Endothelial cell of umbilical vein (primary cell): ENCODE data around the gene ARHGEF39. TPM values are rescaled to one million over a fixed set of nuclear protein-coding genes. Genes with fewer than 3 reads are reported as not detected.

Experiments used
- BruUV-seq: library from RNA; stranded (reverse); fragments of 400-500 nt; replicated peaks from 2 replicates; lab custom pipeline; 2021; lab: Mats Ljungman, UMichigan
- CTCF ChIA-PET: fragments of 300-600, 350-600 bp; sonication (Branson Sonifier 250); formaldehyde crosslinking; loops from one replicate; lab custom pipeline; 2021; ENCODE audit warnings: antibody characterized with exemption, inconsistent platforms; lab: Charles Lee
- POLR2A ChIA-PET: fragments of 300-600, 350-600 bp; sonication (Branson Sonifier 250); formaldehyde crosslinking; loops from one replicate; lab custom pipeline; 2021; ENCODE audit warnings: antibody characterized with exemption, inconsistent platforms; lab: Charles Lee
- DNase-seq: peaks from one replicate; pipeline ENCODE4 v3.0.0-alpha.2; 2011; ENCODE audit warnings: low read depth, low spot score
- FAIRE-seq: peaks from 2 replicates; lab custom pipeline; 2011; peaks lifted over from hg19 to GRCh38; lab: Jason Lieb, UNC
- H2AFZ ChIP-seq: 2 replicates; pipeline ENCODE4 v1.6.0; 2012; ENCODE audit warnings: low read depth, low read length, control low read depth, inconsistent platforms
- H3K27ac ChIP-seq: 2 replicates; pipeline ENCODE4 v1.5.1; 2011; ENCODE audit warnings: low read depth, mild to moderate bottlenecking, control low read depth, low read length, moderate library complexity; ENCODE audit not compliant: insufficient read depth
- H3K27me3 ChIP-seq, 2 experiments: 2 replicates each; pipeline versions ENCODE4 v1.6.0 to v1.6.1; 2011; ENCODE audit warnings: low read length in 2 of 2, mixed read lengths in 1 of 2; ENCODE audit not compliant: control insufficient read depth in 2 of 2, insufficient read depth in 2 of 2
- H3K36me3 ChIP-seq, 2 experiments: 2 replicates in 1 of 2; 3 replicates in 1 of 2; pipeline ENCODE4 v1.5.1; 2011; ENCODE audit warnings: low read length in 2 of 2, mild to moderate bottlenecking in 1 of 2, moderate library complexity in 1 of 2; ENCODE audit not compliant: control insufficient read depth in 2 of 2, insufficient read depth in 2 of 2; ENCODE audit errors: extremely low read depth in 1 of 2
- H3K4me1 ChIP-seq: 3 replicates; pipeline ENCODE4 v1.5.1; 2011; ENCODE audit warnings: mild to moderate bottlenecking, low read length; ENCODE audit not compliant: control insufficient read depth, insufficient read depth; ENCODE audit errors: extremely low read depth
- H3K4me2 ChIP-seq: 2 replicates; pipeline ENCODE4 v1.6.1; 2011; ENCODE audit warnings: low read length, control low read depth, mixed read lengths; ENCODE audit not compliant: insufficient read depth
- H3K4me3 ChIP-seq, 3 experiments: fragments of 200-600 bp in 1 of 3; sonication (generic), shearing (Covaris generic) in 1 of 3; replicated peaks in 1 of 3; 2 replicates each; pipeline ENCODE4 v1.5.1; 2011 to 2016; ENCODE audit warnings: control low read depth in 3 of 3, low read length in 3 of 3, mild to moderate bottlenecking in 2 of 3, inconsistent platforms in 1 of 3, low read depth in 1 of 3, moderate library complexity in 1 of 3; ENCODE audit not compliant: insufficient read depth in 1 of 3
- H3K79me2 ChIP-seq: 2 replicates; pipeline ENCODE4 v1.6.0; 2012; ENCODE audit warnings: low read length, inconsistent platforms; ENCODE audit not compliant: control insufficient read depth, insufficient read depth
- H3K9ac ChIP-seq: replicated peaks from 2 replicates; pipeline ENCODE3; 2011; ENCODE audit warnings: low read length, control low read depth; ENCODE audit not compliant: insufficient read depth; ENCODE audit errors: extremely low read depth
- H3K9me1 ChIP-seq: replicated peaks from 3 replicates; pipeline ENCODE4 v1.6.0; 2011; ENCODE audit warnings: mild to moderate bottlenecking, low read length; ENCODE audit not compliant: control insufficient read depth, insufficient read depth; ENCODE audit errors: extremely low read depth
- H3K9me3 ChIP-seq: replicated peaks from 2 replicates; pipeline ENCODE4 v1.5.1; 2012; ENCODE audit warnings: low read length, inconsistent platforms; ENCODE audit not compliant: control insufficient read depth, insufficient read depth
- H4K20me1 ChIP-seq: replicated peaks from 2 replicates; pipeline ENCODE3; 2011; ENCODE audit warnings: mild to moderate bottlenecking, low read length; ENCODE audit not compliant: control insufficient read depth, insufficient read depth; ENCODE audit errors: extremely low read depth
- EZH2 ChIP-seq: IDR thresholded peaks from 2 replicates; pipeline ENCODE4 v1.6.1; 2012; ENCODE audit warnings: borderline replicate concordance, low read depth, mild to moderate bottlenecking, moderate library complexity, low read length, inconsistent platforms; ENCODE audit not compliant: severe bottlenecking
- FOS ChIP-seq: IDR thresholded peaks from 2 replicates; pipeline ENCODE4 v1.6.1; 2011; ENCODE audit warnings: mild to moderate bottlenecking, low read length, moderate library complexity, borderline replicate concordance; ENCODE audit not compliant: insufficient read depth
- GATA2 ChIP-seq: IDR thresholded peaks from 2 replicates; pipeline ENCODE4 v1.7.0; 2011; ENCODE audit warnings: low read depth, mild to moderate bottlenecking, moderate library complexity, mixed read lengths, low read length; ENCODE audit not compliant: insufficient read length, insufficient read depth
- JUN ChIP-seq: IDR thresholded peaks from 2 replicates; pipeline ENCODE4 v1.6.1; 2011; ENCODE audit warnings: borderline replicate concordance, low read depth; ENCODE audit not compliant: insufficient read length, insufficient read depth
- MAX ChIP-seq: IDR thresholded peaks from 2 replicates; pipeline ENCODE4 v1.6.1; 2011; ENCODE audit not compliant: insufficient read depth, insufficient read length
- MYC ChIP-seq: IDR thresholded peaks from one replicate; pipeline ENCODE4 v1.6.1; 2011; ENCODE audit warnings: mild to moderate bottlenecking, low read depth, low read length
- POLR2A ChIP-seq: IDR thresholded peaks from 2 replicates; pipeline ENCODE4 v1.6.1; 2012; ENCODE audit warnings: low read depth, mild to moderate bottlenecking, control low read depth, low read length
- POLR2AphosphoS5 ChIP-seq: IDR thresholded peaks from 2 replicates; pipeline ENCODE4 v1.6.1; 2012; ENCODE audit warnings: low read depth, mild to moderate bottlenecking, control low read depth, low read length, moderate library complexity; ENCODE audit not compliant: insufficient read depth
- dilution Hi-C: fragments of 300-500 bp; cut with MboI; formaldehyde crosslinking; loops from one replicate; pipeline ENCODE4 v1.15.0; 2019; ENCODE audit warnings: low sequenced_read_pairs; ENCODE audit not compliant: extremely low pct_ligation_motif_present
- intact Hi-C: fragments of 100-400 bp; cut with micrococcal nuclease; formaldehyde crosslinking; loops from one replicate; pipeline ENCODE4 v1.10.0; 2022
- polyA plus RNA-seq, 4 experiments: library from polyadenylated mRNA; depleted of rRNA in 3 of 4; stranded (reverse) in 3 of 4; unstranded in 1 of 4; fragments of >200 nt; gene quantifications; 2 replicates each; pipeline versions ENCODE4 v1.2.1 to v1.2.3, GENCODE V29; 2011 to 2012; ENCODE audit warnings: missing spikeins in 1 of 4
- total RNA-seq: library from RNA; stranded (reverse); gene quantifications from 2 replicates; pipeline ENCODE4 v1.2.3, GENCODE V29; 2021
- TF ChIP-seq, protein P1 (sequence below), 2 donors: IDR thresholded peaks; 1 replicate in 1 of 2; 2 replicates in 1 of 2; pipeline ENCODE4 v1.5.1; 2011; ENCODE audit warnings: low read length in 2 of 2, mild to moderate bottlenecking in 2 of 2, moderate library complexity in 2 of 2, control low read depth in 1 of 2, inconsistent platforms in 1 of 2, low read depth in 1 of 2; ENCODE audit not compliant: insufficient read depth in 1 of 2; ENCODE audit errors: extremely low read depth in 1 of 2

The ARHGEF39 gene
- total and polyA plus RNA-seq, 2 donors (not counting 3 experiments of a cell fraction or from before 2014, with no cell fraction given), result 4.7 to 6.5 TPM

GRCh38 chr9:35658137-35658967 lies 6.6 kb downstream of the ARHGEF39 start, which contains the start of gene CCDC107:
TSS of gene CCDC107 (plus strand) at chr9:35658292. CDS start at chr9:35658380, 88 bp downstream.
- Histone ChIP-seq H3K4me1 (peaks cover 11% of the 10 kb centered on the region), H4K20me1 (no peaks in the 10 kb centered on the region), H3K36me3 (peaks cover 0 to 8% of the 10 kb centered on the region in 2 experiments), H3K4me3 (peak within 1 kb of the TSS; percentile 84 to 87 (median 86)), H3K9me3 (no peaks in the 10 kb centered on the region), H3K4me2 (peak within 1 kb of the TSS; percentile 93), H3K27ac (peak within 1 kb of the TSS; percentile 94), H3K27me3 (no peaks in the 10 kb centered on the region), H3K9ac (peak within 1 kb of the TSS; percentile 86), H3K9me1 (no peaks in the 10 kb centered on the region), H2AFZ (peak within 1 kb of the TSS; percentile 84), H3K79me2 (peaks cover 4% of the 10 kb centered on the region)
- FAIRE-seq (no peak), DNase-seq (peak; percentile 89)
- TF ChIP-seq GATA2 (no peak), POLR2AphosphoS5 (peak; percentile 87), MYC (no peak), POLR2A (peak; percentile 96), FOS (no peak), EZH2 (no peak), JUN (no peak), MAX (no peak)
- TF ChIP-seq, protein P1, sequence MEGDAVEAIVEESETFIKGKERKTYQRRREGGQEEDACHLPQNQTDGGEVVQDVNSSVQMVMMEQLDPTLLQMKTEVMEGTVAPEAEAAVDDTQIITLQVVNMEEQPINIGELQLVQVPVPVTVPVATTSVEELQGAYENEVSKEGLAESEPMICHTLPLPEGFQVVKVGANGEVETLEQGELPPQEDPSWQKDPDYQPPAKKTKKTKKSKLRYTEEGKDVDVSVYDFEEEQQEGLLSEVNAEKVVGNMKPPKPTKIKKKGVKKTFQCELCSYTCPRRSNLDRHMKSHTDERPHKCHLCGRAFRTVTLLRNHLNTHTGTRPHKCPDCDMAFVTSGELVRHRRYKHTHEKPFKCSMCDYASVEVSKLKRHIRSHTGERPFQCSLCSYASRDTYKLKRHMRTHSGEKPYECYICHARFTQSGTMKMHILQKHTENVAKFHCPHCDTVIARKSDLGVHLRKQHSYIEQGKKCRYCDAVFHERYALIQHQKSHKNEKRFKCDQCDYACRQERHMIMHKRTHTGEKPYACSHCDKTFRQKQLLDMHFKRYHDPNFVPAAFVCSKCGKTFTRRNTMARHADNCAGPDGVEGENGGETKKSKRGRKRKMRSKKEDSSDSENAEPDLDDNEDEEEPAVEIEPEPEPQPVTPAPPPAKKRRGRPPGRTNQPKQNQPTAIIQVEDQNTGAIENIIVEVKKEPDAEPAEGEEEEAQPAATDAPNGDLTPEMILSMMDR (IDR thresholded peaks at IDR 0.05; ENCODE audit: extremely low read depth in 1 of 2, insufficient read depth in 1 of 2, low read depth in 1 of 2, low read length in 2 of 2), result peak; percentile 65 to 88
- dilution Hi-C loops, result no loop called here
- TSS peak; percentile 47 for BruUV-seq
- intact Hi-C loops, result loop anchor here (1.0 to 5.0 kb wide), 5 partner anchors 31 to 249 kb away; partner anchors contain the start of genes CREB3, HRCT1, RUSC2 and SPAAR
- ChIA-PET POLR2A (interaction anchor here (1.6 kb wide), 1 partner anchor 30 kb away, joined by 4 read pairs; no protein-coding TSS in a partner anchor), CTCF (interaction anchor here (0.6 to 10.0 kb wide), 12 partner anchors 9 to 177 kb away, joined by 3 to 227 read pairs (median 4); partner anchors contain the start of genes MSMP and TPM2)
